Adrenal gland (tissue), 12 donors: ENCODE measurements around the gene PELI1. TPM values are rescaled to one million over a fixed set of nuclear protein-coding genes. Genes with fewer than 3 reads are reported as not detected.

ENCODE experiments used
- DNase-seq, 7 donors: peaks; one replicate each; pipeline ENCODE4 v3.0.0-alpha.2; 2019 to 2020
- H3K27ac ChIP-seq, 5 donors: fragments of 200-600 bp; sonication (generic) in 4 of 5; 1 replicate in 3 of 5; 2 replicates in 2 of 5; pipeline versions ENCODE4 v1.5.1 to v1.8.0; 2016 to 2020; ENCODE audit warnings: mild to moderate bottlenecking in 1 of 5
- H3K27me3 ChIP-seq: fragments of 200-600 bp; 2 replicates; pipeline ENCODE4 v1.8.0; 2021
- H3K36me3 ChIP-seq, 2 donors: fragments of 200-600 bp; replicated peaks in 1 of 2; 1 replicate in 1 of 2; 2 replicates in 1 of 2; pipeline versions ENCODE4 v1.5.1 to v1.8.0; 2018 to 2022
- H3K4me1 ChIP-seq, 2 donors: fragments of 200-600 bp; replicated peaks in 1 of 2; 1 replicate in 1 of 2; 2 replicates in 1 of 2; pipeline versions ENCODE4 v1.5.1 to v1.8.0; 2018 to 2021
- H3K4me3 ChIP-seq, 4 donors: fragments of 200-600 bp; sonication (generic) in 3 of 4; one replicate each; pipeline ENCODE4 v1.5.1; 2016 to 2018
- H3K9me3 ChIP-seq, 3 donors: fragments of 200-600 bp; sonication (generic) in 1 of 3; replicated peaks in 1 of 3; 1 replicate in 2 of 3; 2 replicates in 1 of 3; pipeline versions ENCODE4 v1.5.1 to v1.8.0; 2016 to 2021
- CTCF ChIP-seq, 6 experiments: fragments of 450-650 bp in 4 of 6; fragments of 200-600 bp in 2 of 6; sonication (generic) in 1 of 6; IDR thresholded peaks; 1 replicate in 5 of 6; 2 replicates in 1 of 6; pipeline versions ENCODE4 v1.5.1 to v1.8.0; 2016 to 2021; ENCODE audit warnings: antibody characterized with exemption in 6 of 6, mild to moderate bottlenecking in 2 of 6, moderate library complexity in 1 of 6
- POLR2A ChIP-seq, 2 donors: fragments of 450-650 bp; IDR thresholded peaks; one replicate each; pipeline ENCODE4 v1.6.1; 2017; ENCODE audit warnings: antibody characterized with exemption in 2 of 2, mild to moderate bottlenecking in 2 of 2, moderate library complexity in 1 of 2
- WGBS, 4 donors: extraction: QIAGEN DNeasy Blood & Tissue Kit in 2 of 4; methylation state at CpG; one replicate each; pipeline versions ENCODE4 v1.1.5 to v1.1.7; 2013 to 2017; 5-methylcytosine and 5-hydroxymethylcytosine counted together
- intact Hi-C, 2 donors: fragments of 100-400 bp; cut with DNase I; formaldehyde crosslinking; loops; one replicate each; pipeline versions ENCODE4 v1.14.1 to v1.15.0; 2022 to 2023
- polyA plus RNA-seq, 3 donors: library from polyadenylated mRNA; stranded (reverse); fragments of 200-250 nt in 2 of 3; fragments of 350-450 nt in 1 of 3; fragmentation: Illumina TruSeq in 1 of 3; extraction: RNeasy Lipid Tissue Mini Kit (QIAGEN cat#74804) in 1 of 3; gene quantifications; one replicate each; pipeline ENCODE4 v1.2.3, GENCODE V29; 2013 to 2014
- total RNA-seq, 9 donors: library from RNA; depleted of rRNA in 4 of 9; stranded (reverse); fragments of >200 nt in 4 of 9; fragments of 120-200 nt in 1 of 9; fragmentation: NEBNext Ultra II Directional in 1 of 9; extraction: Animal tissue kit (Norgen Biotek cat#: 25700) in 1 of 9; gene quantifications; one replicate each; pipeline versions ENCODE4 v1.1.0 to v1.2.4, GENCODE V29; 2013 to 2023
- donor health status: healthy with polysubstance abuse.
- donor health status: Bipolar disorder and iron deficiency.
- donor health status: DM: yes; HTN: yes; CAD: no.
- donor health status: DM: no; HTN: no; CAD: no.
- donor health status: DM: no; HTN: no; CAD: no.
- donor health status: DM: yes; HTN: yes; CAD: no.

Gene PELI1
- total and polyA plus RNA-seq, 12 donors: 6.3 to 32.9 (median 13.7) TPM

GRCh38 chr2:64157792-64158191 is 13.6 kb upstream of the PELI1 start:
- Histone ChIP-seq H3K36me3 (no peaks in the 10 kb centered on the region), H3K4me3 (no peak overlapping the region), H3K27ac (no peak overlapping the region), H3K9me3 (no peaks in the 10 kb centered on the region), H3K27me3 (no peaks in the 10 kb centered on the region), H3K4me1 (no peaks in the 10 kb centered on the region)
- DNase-seq: no peak
- TF ChIP-seq CTCF (IDR thresholded peaks at IDR 0.05) (no peak), POLR2A (IDR thresholded peaks at IDR 0.05) (no peak)
- intact Hi-C loops: no loop called here

GRCh38 chr2:64153811-64154210 is 9.6 kb upstream of the PELI1 start:
- no peak overlapping the region for H3K4me3 ChIP-seq
- no peak for TF ChIP-seq POLR2A (IDR thresholded peaks at IDR 0.05)
- TF ChIP-seq CTCF (IDR thresholded peaks at IDR 0.05): no peak
- H3K36me3 ChIP-seq: no peaks in the 10 kb centered on the region
- intact Hi-C loops: no loop called here
- no peak overlapping the region for H3K27ac ChIP-seq
- DNase-seq: no peak
- WGBS, 4 donors: 72 to 79% (median 74%) methylated on average over 4 of the region's 4 CpGs
- H3K9me3 ChIP-seq: no peaks in the 10 kb centered on the region
- H3K27me3 ChIP-seq: no peaks in the 10 kb centered on the region
- no peaks in the 10 kb centered on the region for H3K4me1 ChIP-seq

GRCh38 chr2:64151476-64151875 is 7.3 kb upstream of the PELI1 start:
- H3K4me3 ChIP-seq: no peak overlapping the region
- intact Hi-C loops: no loop called here
- TF ChIP-seq CTCF (IDR thresholded peaks at IDR 0.05) (no peak), POLR2A (IDR thresholded peaks at IDR 0.05) (no peak)
- no peaks in the 10 kb centered on the region for H3K36me3 ChIP-seq
- H3K4me1 ChIP-seq: no peaks in the 10 kb centered on the region
- 69 to 84% (median 81%) methylated on average over 1 of the region's 1 CpG for WGBS, 4 donors
- no peak for DNase-seq
- H3K9me3 ChIP-seq: no peaks in the 10 kb centered on the region
- H3K27ac ChIP-seq: no peak overlapping the region
- no peaks in the 10 kb centered on the region for H3K27me3 ChIP-seq

- Histone ChIP-seq H3K4me1 (peaks cover 0 to 16% of the 10 kb centered on the region in 2 donors), H3K27ac (no peak overlapping the region), H3K27me3 (no peaks in the 10 kb centered on the region), H3K36me3 (no peaks in the 10 kb centered on the region), H3K9me3 (no peaks in the 10 kb centered on the region), H3K4me3 (no peak overlapping the region)
- intact Hi-C loops: no loop called here
- WGBS, 4 donors: 47 to 69% (median 58%) methylated on average over 1 of the region's 1 CpG
- no peak for DNase-seq
- TF ChIP-seq CTCF (IDR thresholded peaks at IDR 0.05): no peak
- no peak for TF ChIP-seq POLR2A (IDR thresholded peaks at IDR 0.05)
These were observed 1.5 kb upstream of the PELI1 start for GRCh38 chr2:64145714-64146113.
